Fibroblast of lung (primary cell): Measurements from ENCODE around the gene TRPT1. TPM values are rescaled to one million over a fixed set of nuclear protein-coding genes. Genes with fewer than 3 reads are reported as not detected.

Source experiments
- DNase-seq, 2 donors: peaks; one replicate each; pipeline versions ENCODE4 v3.0.0 to v3.0.0-alpha.2; 2010; ENCODE audit warnings: low read depth in 2 of 2
- H2AFZ ChIP-seq: 2 replicates; pipeline ENCODE4 v1.5.1; 2012; ENCODE audit warnings: low read length, control low read depth, inconsistent platforms
- H3K27ac ChIP-seq: 2 replicates; pipeline ENCODE4 v1.5.1; 2011; ENCODE audit warnings: low read length, control low read depth; ENCODE audit not compliant: insufficient read depth
- H3K27me3 ChIP-seq: 2 replicates; pipeline ENCODE4 v1.5.1; 2011; ENCODE audit warnings: mild to moderate bottlenecking, low read length; ENCODE audit not compliant: control insufficient read depth, insufficient read depth
- H3K36me3 ChIP-seq: 2 replicates; pipeline ENCODE4 v1.5.1; 2011; ENCODE audit warnings: low read length; ENCODE audit not compliant: control insufficient read depth, insufficient read depth
- H3K4me1 ChIP-seq: 2 replicates; pipeline ENCODE4 v1.5.1; 2011; ENCODE audit warnings: low read length; ENCODE audit not compliant: control insufficient read depth, insufficient read depth; ENCODE audit errors: extremely low read depth
- H3K4me2 ChIP-seq: 2 replicates; pipeline ENCODE4 v1.5.1; 2011; ENCODE audit warnings: low read length, control low read depth; ENCODE audit not compliant: insufficient read depth; ENCODE audit errors: extremely low read depth
- H3K4me3 ChIP-seq, 4 experiments: fragments of 200-600 bp in 1 of 4; sonication (generic) in 1 of 4; replicated peaks in 1 of 4; 2 replicates each; pipeline ENCODE4 v1.5.1; 2011 to 2016; ENCODE audit warnings: low read length in 4 of 4, low read depth in 3 of 4, mild to moderate bottlenecking in 3 of 4, control low read depth in 2 of 4, inconsistent platforms in 1 of 4, mixed read lengths in 1 of 4; ENCODE audit not compliant: insufficient read depth in 1 of 4; ENCODE audit errors: control extremely low read depth in 1 of 4
- H3K79me2 ChIP-seq: 2 replicates; pipeline ENCODE4 v1.5.1; 2012; ENCODE audit warnings: mild to moderate bottlenecking, low read length, inconsistent platforms; ENCODE audit not compliant: control insufficient read depth, insufficient read depth
- H3K9ac ChIP-seq: 2 replicates; pipeline ENCODE4 v1.5.1; 2011; ENCODE audit warnings: mild to moderate bottlenecking, low read length, control low read depth; ENCODE audit not compliant: insufficient read depth
- H3K9me3 ChIP-seq: 2 replicates; pipeline ENCODE4 v1.5.1; 2012; ENCODE audit warnings: low read depth, low read length; ENCODE audit not compliant: control insufficient read depth, insufficient read depth
- H4K20me1 ChIP-seq: 2 replicates; pipeline ENCODE4 v1.5.1; 2011; ENCODE audit warnings: low read length; ENCODE audit not compliant: control insufficient read depth, insufficient read depth; ENCODE audit errors: extremely low read depth
- CTCF ChIP-seq, 2 donors: IDR thresholded peaks in 1 of 2; conservative IDR thresholded peaks in 1 of 2; 1 replicate in 1 of 2; 2 replicates in 1 of 2; pipeline ENCODE4 v1.5.1; 2011 to 2012; ENCODE audit warnings: low read length in 2 of 2, control low read depth in 1 of 2, inconsistent platforms in 1 of 2, low read depth in 1 of 2, mild to moderate bottlenecking in 1 of 2
- EZH2 ChIP-seq: IDR thresholded peaks from 2 replicates; pipeline ENCODE4 v1.5.1; 2012; ENCODE audit warnings: low read length, control low read depth, mild to moderate bottlenecking; ENCODE audit errors: missing control alignments
- polyA plus RNA-seq, 2 donors: library from polyadenylated mRNA; depleted of rRNA in 1 of 2; stranded (reverse) in 1 of 2; unstranded in 1 of 2; fragments of >200 nt; gene quantifications; 2 replicates each; pipeline ENCODE4 v1.2.1, GENCODE V29; 2011 to 2012; ENCODE audit warnings: missing spikeins in 1 of 2
- total RNA-seq: library from RNA; depleted of rRNA; stranded (reverse); fragments of >200 nt; gene quantifications from 2 replicates; pipeline ENCODE4 v1.2.1, GENCODE V29; 2014

The TRPT1 gene
- total and polyA plus RNA-seq, 2 donors (not counting 1 experiment from before 2014, with no cell fraction given): 20.5 to 41.5 TPM

- H3K9me3 ChIP-seq: no peaks in the 10 kb centered on the region
- TF ChIP-seq CTCF (conservative IDR thresholded peaks at IDR 0.05 in 1 of 2, IDR thresholded peaks at IDR 0.05 in 1 of 2; ENCODE audit: low read depth in 1 of 2, low read length in 2 of 2): no peak
- TF ChIP-seq EZH2: no peak
- no peaks in the 10 kb centered on the region for H3K79me2 ChIP-seq
- H3K4me1 ChIP-seq: peaks cover 5% of the 10 kb centered on the region
- H4K20me1 ChIP-seq: no peaks in the 10 kb centered on the region
- no peaks in the 10 kb centered on the region for H3K27me3 ChIP-seq
- H2AFZ ChIP-seq: no peak overlapping the region
- no peak for DNase-seq
- H3K36me3 ChIP-seq: peaks cover 52% of the 10 kb centered on the region
- H3K4me2 ChIP-seq: no peak overlapping the region
- no peak overlapping the region for H3K9ac ChIP-seq
- no peak overlapping the region for H3K27ac ChIP-seq
- H3K4me3 ChIP-seq: no peak overlapping the region
These were observed 36.5 kb upstream of the TRPT1 start for GRCh38 chr11:64262271-64263002.

DNA sequence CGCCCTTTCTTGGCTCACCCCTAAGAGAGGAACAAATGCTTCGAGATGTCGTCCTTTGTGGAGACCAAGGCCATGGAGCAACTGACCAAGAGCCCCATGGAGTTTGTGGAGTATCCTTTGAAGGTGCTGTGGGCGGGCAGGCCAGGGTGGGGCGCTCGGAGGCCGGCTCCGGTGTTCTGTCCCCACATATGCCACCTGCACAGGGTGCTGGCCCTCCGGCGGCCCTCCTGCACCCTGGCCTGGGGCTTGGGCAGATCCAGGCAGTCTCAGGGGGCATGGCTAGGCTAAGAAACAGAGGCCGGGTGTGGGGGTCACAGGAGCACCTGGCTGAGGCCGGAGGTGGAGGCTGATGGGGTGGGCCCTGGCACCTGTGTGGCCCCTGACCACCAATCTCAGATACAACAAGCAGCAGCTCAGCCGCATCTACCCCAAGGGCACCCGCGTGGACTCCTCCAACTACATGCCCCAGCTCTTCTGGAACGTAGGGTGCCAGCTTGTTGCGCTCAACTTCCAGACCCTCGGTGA is 35.6 kb upstream of the TRPT1 start:
- no peaks in the 10 kb centered on the region for H3K4me1 ChIP-seq
- no peaks in the 10 kb centered on the region for H4K20me1 ChIP-seq
- H3K4me3 ChIP-seq: no peak overlapping the region
- peaks cover 49% of the 10 kb centered on the region for H3K36me3 ChIP-seq
- H3K27ac ChIP-seq: no peak overlapping the region
- H3K9ac ChIP-seq: no peak overlapping the region
- no peak overlapping the region for H3K4me2 ChIP-seq
- no peak overlapping the region for H2AFZ ChIP-seq
- no peak for DNase-seq
- H3K27me3 ChIP-seq: no peaks in the 10 kb centered on the region
- TF ChIP-seq CTCF (conservative IDR thresholded peaks at IDR 0.05 in 1 of 2, IDR thresholded peaks at IDR 0.05 in 1 of 2; ENCODE audit: low read depth in 1 of 2, low read length in 2 of 2): no peak
- TF ChIP-seq EZH2: no peak
- H3K79me2 ChIP-seq: no peaks in the 10 kb centered on the region
- no peaks in the 10 kb centered on the region for H3K9me3 ChIP-seq

DNA sequence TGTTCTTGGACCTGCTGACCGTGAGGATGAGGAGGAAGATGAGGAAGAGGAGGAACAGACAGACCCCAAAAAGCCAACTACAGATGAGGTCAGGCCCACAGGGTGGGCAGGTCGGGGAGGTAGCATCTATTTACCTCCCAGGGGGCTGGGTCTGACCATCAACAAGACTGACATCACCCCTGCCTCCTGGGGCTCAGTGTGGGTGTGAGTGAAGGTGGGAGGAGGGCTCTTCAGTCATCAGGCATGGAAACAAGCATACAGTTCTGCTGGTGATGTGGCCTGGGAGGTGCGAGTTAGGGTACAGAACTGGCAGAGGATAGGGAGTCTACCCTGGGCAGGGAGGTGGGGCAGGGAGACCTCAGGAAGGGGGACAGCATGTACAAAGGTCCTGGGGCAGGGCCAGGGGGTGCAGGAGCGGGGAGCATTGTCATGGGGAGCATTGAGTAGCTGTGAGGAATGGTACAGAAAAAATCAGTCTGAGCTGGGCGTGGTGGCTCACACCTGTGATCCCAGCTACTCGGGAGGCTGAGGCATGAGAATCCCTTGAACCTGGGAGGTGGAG is 34.2 kb upstream of the TRPT1 start:
- Histone ChIP-seq H3K9ac (no peak overlapping the region), H4K20me1 (no peaks in the 10 kb centered on the region), H3K36me3 (peaks cover 46% of the 10 kb centered on the region), H2AFZ (no peak overlapping the region), H3K27ac (no peak overlapping the region), H3K4me1 (no peaks in the 10 kb centered on the region), H3K9me3 (no peaks in the 10 kb centered on the region), H3K4me3 (no peak overlapping the region), H3K27me3 (no peaks in the 10 kb centered on the region), H3K79me2 (no peaks in the 10 kb centered on the region), H3K4me2 (no peak overlapping the region)
- TF ChIP-seq CTCF (conservative IDR thresholded peaks at IDR 0.05 in 1 of 2, IDR thresholded peaks at IDR 0.05 in 1 of 2; ENCODE audit: low read depth in 1 of 2, low read length in 2 of 2) (no peak), EZH2 (no peak)
- no peak for DNase-seq
